Activated CD8-positive, alpha-beta T cell treated with anti-CD3 and anti-CD28 coated beads, Interleukin-2, amount 10 ng/mL, durations not matched to agents 7 days and 5 days (primary cell): ENCODE results near the gene RASSF8. TPM values are rescaled to one million over a fixed set of nuclear protein-coding genes. Genes with fewer than 3 reads are reported as not detected.

Source experiments
- ATAC-seq: fragments of 150-1000 bp; cut with Tn5 transposase; one replicate; pipeline ENCODE4 v1.10.0; 2021; ENCODE audit warnings: moderate library complexity
- CTCF ChIA-PET: fragments of 350-600 bp; sonication (Branson Sonifier 250); formaldehyde crosslinking; loops from one replicate; lab custom pipeline; 2021; ENCODE audit warnings: antibody characterized with exemption; lab: Charles Lee
- POLR2A ChIA-PET: fragments of 350-600 bp; sonication (Branson Sonifier 250); formaldehyde crosslinking; loops from one replicate; lab custom pipeline; 2021; ENCODE audit warnings: antibody characterized with exemption; lab: Charles Lee
- DNase-seq: peaks from one replicate; pipeline ENCODE4 v3.0.0-alpha.2; 2020
- H3K27ac Mint-ChIP-seq: one replicate; pipeline ENCODE4 v1.8.0; 2021; ENCODE audit warnings: mild to moderate bottlenecking, mixed read lengths
- H3K27me3 Mint-ChIP-seq: one replicate; pipeline ENCODE4 v1.8.0; 2021; ENCODE audit warnings: low read depth, mixed read lengths
- H3K36me3 Mint-ChIP-seq: one replicate; pipeline ENCODE4 v1.8.0; 2021; ENCODE audit warnings: low read depth, mixed read lengths
- H3K4me1 Mint-ChIP-seq: one replicate; pipeline ENCODE4 v1.8.0; 2021; ENCODE audit warnings: low read depth, mixed read lengths
- H3K4me3 Mint-ChIP-seq: one replicate; pipeline ENCODE4 v1.8.0; 2021; ENCODE audit warnings: mild to moderate bottlenecking, mixed read lengths
- H3K9me3 Mint-ChIP-seq: one replicate; pipeline ENCODE4 v1.8.0; 2022; ENCODE audit warnings: mixed read lengths; ENCODE audit not compliant: insufficient read depth
- total RNA-seq, 2 experiments: library from RNA; stranded (reverse); gene quantifications; one replicate each; pipeline ENCODE4 v1.2.3, GENCODE V29; 2021

RASSF8 gene
- total RNA-seq, 2 experiments from 2014 or later: 1.0 TPM

DNA sequence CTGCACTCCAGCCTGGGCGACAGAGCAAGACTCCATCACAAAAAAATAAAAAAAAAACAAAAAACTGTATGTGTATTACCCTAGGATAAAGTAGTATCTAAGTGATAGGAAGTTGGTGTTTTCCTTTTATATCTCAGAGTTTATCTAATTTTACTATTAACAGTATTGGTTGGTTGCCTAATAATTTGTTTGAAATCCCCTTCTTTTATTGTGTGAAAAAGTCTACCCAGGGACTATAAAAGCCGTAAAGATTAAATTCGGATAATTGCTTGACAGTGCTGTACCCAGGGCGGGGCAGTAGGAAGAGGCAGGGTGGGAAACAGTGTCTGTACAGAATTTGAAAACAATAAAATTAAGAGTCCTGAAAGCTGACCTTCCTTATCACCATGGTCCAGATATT lies 78.4 kb downstream of the RASSF8 start:
- ChIA-PET POLR2A (no interaction called here), CTCF (no interaction called here)
- DNase-seq: no peak
- no peak for ATAC-seq
- H3K4me3 Mint-ChIP-seq: no peak overlapping the region
- no peak overlapping the region for H3K27ac Mint-ChIP-seq
- peaks cover 14% of the 10 kb centered on the region for H3K27me3 Mint-ChIP-seq
- H3K4me1 Mint-ChIP-seq: no peaks in the 10 kb centered on the region
- H3K9me3 Mint-ChIP-seq: no peaks in the 10 kb centered on the region
- H3K36me3 Mint-ChIP-seq: no peaks in the 10 kb centered on the region

- ATAC-seq: no peak
- Mint-ChIP-seq H3K36me3 (no peaks in the 10 kb centered on the region), H3K27me3 (peaks cover 14% of the 10 kb centered on the region), H3K27ac (no peak overlapping the region), H3K4me1 (no peaks in the 10 kb centered on the region), H3K4me3 (no peak overlapping the region), H3K9me3 (no peaks in the 10 kb centered on the region)
- no peak for DNase-seq
- ChIA-PET POLR2A (no interaction called here), CTCF (interaction anchor here (0.5 kb wide), 1 partner anchor 603 kb away, joined by 3 read pairs; no protein-coding TSS in a partner anchor)
These were observed 79.2 kb downstream of the RASSF8 start for GRCh38 chr12:26037615-26038220.

GRCh38 chr12:26042645-26043044 lies 84.2 kb downstream of the RASSF8 start:
- Mint-ChIP-seq H3K4me3 (no peak overlapping the region), H3K27me3 (peaks cover 16% of the 10 kb centered on the region), H3K27ac (no peak overlapping the region), H3K36me3 (no peaks in the 10 kb centered on the region), H3K9me3 (no peaks in the 10 kb centered on the region), H3K4me1 (no peaks in the 10 kb centered on the region)
- POLR2A ChIA-PET: no interaction called here
- CTCF ChIA-PET: no interaction called here
- ATAC-seq: no peak
- no peak for DNase-seq

- no peaks in the 10 kb centered on the region for H3K9me3 Mint-ChIP-seq
- ATAC-seq (no peak), DNase-seq (no peak)
- ChIA-PET POLR2A (no interaction called here), CTCF (no interaction called here)
- peaks cover 14% of the 10 kb centered on the region for H3K27me3 Mint-ChIP-seq
- H3K36me3 Mint-ChIP-seq: no peaks in the 10 kb centered on the region
- H3K4me3 Mint-ChIP-seq: no peak overlapping the region
- H3K4me1 Mint-ChIP-seq: no peaks in the 10 kb centered on the region
- H3K27ac Mint-ChIP-seq: no peak overlapping the region
These were observed 84.9 kb downstream of the RASSF8 start for GRCh38 chr12:26043135-26044006.

GRCh38 chr12:26044007-26044394 lies 85.5 kb downstream of the RASSF8 start:
- Mint-ChIP-seq H3K4me3 (no peak overlapping the region), H3K4me1 (no peaks in the 10 kb centered on the region), H3K27me3 (peaks cover 14% of the 10 kb centered on the region), H3K27ac (no peak overlapping the region), H3K36me3 (no peaks in the 10 kb centered on the region), H3K9me3 (no peaks in the 10 kb centered on the region)
- DNase-seq (no peak), ATAC-seq (no peak)
- POLR2A ChIA-PET: no interaction called here
- CTCF ChIA-PET: no interaction called here

GRCh38 chr12:26044592-26044991 lies 86.1 kb downstream of the RASSF8 start:
- no peak overlapping the region for H3K27ac Mint-ChIP-seq
- H3K9me3 Mint-ChIP-seq: no peaks in the 10 kb centered on the region
- H3K4me3 Mint-ChIP-seq: no peak overlapping the region
- no peaks in the 10 kb centered on the region for H3K36me3 Mint-ChIP-seq
- ChIA-PET CTCF (no interaction called here), POLR2A (no interaction called here)
- DNase-seq (no peak), ATAC-seq (no peak)
- no peaks in the 10 kb centered on the region for H3K4me1 Mint-ChIP-seq
- H3K27me3 Mint-ChIP-seq: peaks cover 11% of the 10 kb centered on the region

- Mint-ChIP-seq H3K4me3 (no peak overlapping the region), H3K36me3 (no peaks in the 10 kb centered on the region), H3K9me3 (no peaks in the 10 kb centered on the region), H3K4me1 (no peaks in the 10 kb centered on the region), H3K27me3 (peaks cover 8% of the 10 kb centered on the region), H3K27ac (no peak overlapping the region)
- ChIA-PET POLR2A (no interaction called here), CTCF (no interaction called here)
- no peak for DNase-seq
- no peak for ATAC-seq
These were observed 87.7 kb downstream of the RASSF8 start for GRCh38 chr12:26046203-26046602.

DNA sequence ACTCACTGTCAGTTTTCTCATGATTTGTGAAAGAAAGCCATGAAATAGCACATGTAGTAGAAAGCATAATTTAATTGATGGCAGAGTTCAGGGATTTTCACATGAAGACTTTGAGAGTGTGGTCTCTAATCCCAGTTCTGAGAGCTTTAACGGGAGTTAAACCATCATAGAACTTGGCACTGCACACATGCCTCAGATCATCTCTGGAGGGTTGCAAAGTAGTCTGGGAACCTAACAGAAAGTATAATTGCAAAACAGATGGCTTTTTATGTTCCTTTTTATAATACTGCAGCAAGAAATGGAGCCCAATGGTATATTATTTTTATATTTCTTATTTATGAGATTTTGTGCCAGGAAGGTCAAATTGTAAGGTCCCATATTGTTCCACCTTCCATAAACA lies 88.4 kb downstream of the RASSF8 start:
- H3K4me1 Mint-ChIP-seq: no peaks in the 10 kb centered on the region
- H3K4me3 Mint-ChIP-seq: no peak overlapping the region
- ChIA-PET CTCF (no interaction called here), POLR2A (no interaction called here)
- peaks cover 8% of the 10 kb centered on the region for H3K27me3 Mint-ChIP-seq
- no peaks in the 10 kb centered on the region for H3K36me3 Mint-ChIP-seq
- no peaks in the 10 kb centered on the region for H3K9me3 Mint-ChIP-seq
- H3K27ac Mint-ChIP-seq: no peak overlapping the region
- no peak for DNase-seq
- no peak for ATAC-seq

GRCh38 chr12:26047401-26048226 lies 89.1 kb downstream of the RASSF8 start:
- ATAC-seq (no peak), DNase-seq (no peak)
- Mint-ChIP-seq H3K27me3 (peaks cover 8% of the 10 kb centered on the region), H3K9me3 (no peaks in the 10 kb centered on the region), H3K4me3 (no peak overlapping the region), H3K27ac (no peak overlapping the region), H3K4me1 (no peaks in the 10 kb centered on the region), H3K36me3 (no peaks in the 10 kb centered on the region)
- POLR2A ChIA-PET: no interaction called here
- CTCF ChIA-PET: no interaction called here

DNA sequence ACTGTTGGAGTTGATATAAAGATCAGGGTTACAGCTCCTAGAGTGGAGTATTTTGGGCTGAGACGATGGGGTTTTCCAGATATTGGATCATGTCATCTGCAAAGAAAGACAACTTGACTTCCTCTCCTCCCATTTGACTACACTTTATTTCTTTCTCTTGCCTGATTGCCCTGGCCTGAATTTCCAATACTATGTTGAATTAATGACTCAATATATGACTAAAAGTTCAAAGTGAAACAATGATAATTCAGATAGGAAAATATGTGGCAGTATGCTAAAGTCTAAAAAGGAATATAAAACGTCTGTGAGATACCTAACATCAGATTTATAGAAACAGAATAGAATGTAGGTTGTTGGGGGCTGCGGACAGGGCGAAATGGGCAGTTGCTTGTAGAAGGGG lies 94.2 kb downstream of the RASSF8 start:
- H3K4me3 Mint-ChIP-seq: no peak overlapping the region
- no peaks in the 10 kb centered on the region for H3K9me3 Mint-ChIP-seq
- no peaks in the 10 kb centered on the region for H3K4me1 Mint-ChIP-seq
- ATAC-seq (no peak), DNase-seq (no peak)
- ChIA-PET CTCF (no interaction called here), POLR2A (no interaction called here)
- H3K36me3 Mint-ChIP-seq: no peaks in the 10 kb centered on the region
- H3K27me3 Mint-ChIP-seq: peaks cover 5% of the 10 kb centered on the region
- no peak overlapping the region for H3K27ac Mint-ChIP-seq

- ChIA-PET POLR2A (no interaction called here), CTCF (no interaction called here)
- Mint-ChIP-seq H3K27ac (no peak overlapping the region), H3K4me3 (no peak overlapping the region), H3K36me3 (no peaks in the 10 kb centered on the region), H3K4me1 (no peaks in the 10 kb centered on the region), H3K9me3 (no peaks in the 10 kb centered on the region), H3K27me3 (peaks cover 5% of the 10 kb centered on the region)
- ATAC-seq: no peak
- DNase-seq: no peak
These were observed 95.9 kb downstream of the RASSF8 start for GRCh38 chr12:26054383-26054782.

DNA sequence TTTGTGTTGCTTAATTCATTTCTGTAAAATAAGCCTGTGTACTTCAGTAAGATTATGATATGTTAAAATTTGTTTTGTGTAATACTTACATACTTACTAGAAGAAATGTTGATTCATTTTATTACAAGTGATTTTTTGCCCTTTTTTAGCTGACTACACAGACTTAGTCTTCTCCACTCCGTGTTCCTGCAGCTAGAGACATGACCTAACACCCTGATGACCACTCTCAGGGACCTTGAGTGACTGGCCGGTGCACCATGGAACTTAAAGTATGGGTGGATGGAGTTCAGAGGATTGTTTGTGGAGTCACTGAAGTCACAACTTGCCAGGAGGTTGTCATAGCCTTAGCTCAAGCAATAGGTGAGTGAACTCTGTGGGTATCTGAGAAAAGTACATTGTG lies 96.6 kb downstream of the RASSF8 start:
- ChIA-PET CTCF (no interaction called here), POLR2A (no interaction called here)
- Mint-ChIP-seq H3K36me3 (no peaks in the 10 kb centered on the region), H3K9me3 (no peaks in the 10 kb centered on the region), H3K4me3 (no peak overlapping the region), H3K27ac (no peak overlapping the region), H3K27me3 (peaks cover 5% of the 10 kb centered on the region), H3K4me1 (no peaks in the 10 kb centered on the region)
- DNase-seq (no peak), ATAC-seq (no peak)
